Neuronal stem cell (in vitro differentiated cells): ENCODE data around the gene ACE2.

Source experiments
- DNase-seq: peaks from one replicate; pipeline ENCODE4 v3.0.0-alpha.2; 2013; ENCODE audit warnings: low spot score
- H2AFZ ChIP-seq: one replicate; pipeline ENCODE4 v1.6.1; 2013; ENCODE audit warnings: mild to moderate bottlenecking, low read length, inconsistent platforms
- H2AK5ac ChIP-seq: 2 replicates; pipeline ENCODE4 v1.6.1; 2013; ENCODE audit warnings: low read depth, mild to moderate bottlenecking, inconsistent platforms, low read length, moderate library complexity, mixed read lengths
- H2BK120ac ChIP-seq: 2 replicates; pipeline ENCODE4 v1.6.1; 2013; ENCODE audit warnings: low read depth, mild to moderate bottlenecking, inconsistent platforms, low read length, moderate library complexity, mixed read lengths
- H2BK12ac ChIP-seq: one replicate; pipeline ENCODE4 v1.6.1; 2013; ENCODE audit warnings: low read length, inconsistent platforms
- H2BK15ac ChIP-seq: 2 replicates; pipeline ENCODE4 v1.6.1; 2013; ENCODE audit warnings: mild to moderate bottlenecking, low read length, inconsistent platforms, mixed read lengths
- H2BK5ac ChIP-seq: one replicate; pipeline ENCODE4 v1.6.1; 2013; ENCODE audit warnings: inconsistent platforms, mild to moderate bottlenecking, low read length, moderate library complexity
- H3K14ac ChIP-seq: one replicate; pipeline ENCODE4 v1.6.1; 2013; ENCODE audit warnings: low read length, inconsistent platforms
- H3K18ac ChIP-seq: 2 replicates; pipeline ENCODE4 v1.6.1; 2013; ENCODE audit warnings: low read length, inconsistent platforms
- H3K23ac ChIP-seq: 2 replicates; pipeline ENCODE4 v1.6.1; 2013; ENCODE audit warnings: low read depth, mild to moderate bottlenecking, mixed read lengths, low read length, inconsistent platforms; ENCODE audit not compliant: poor library complexity
- H3K27ac ChIP-seq: replicated peaks from 3 replicates; pipeline ENCODE4 v1.5.1; 2013; ENCODE audit warnings: low read length, inconsistent platforms
- H3K27me3 ChIP-seq, 3 experiments: 2 replicates each; pipeline ENCODE4 v1.6.1; 2013; ENCODE audit warnings: low read length in 3 of 3, mild to moderate bottlenecking in 2 of 3, inconsistent platforms in 1 of 3, low read depth in 1 of 3, mixed read lengths in 1 of 3, moderate library complexity in 1 of 3; ENCODE audit not compliant: control insufficient read depth in 3 of 3, insufficient read depth in 3 of 3
- H3K36me3 ChIP-seq, 2 donors: replicated peaks in 1 of 2; 2 replicates each; pipeline ENCODE4 v1.6.1; 2013; ENCODE audit warnings: low read length in 2 of 2; ENCODE audit not compliant: control insufficient read depth in 2 of 2, insufficient read depth in 2 of 2
- H3K4ac ChIP-seq: 2 replicates; pipeline ENCODE4 v1.6.1; 2013; ENCODE audit warnings: inconsistent platforms, mild to moderate bottlenecking, low read length, moderate library complexity
- H3K4me1 ChIP-seq, 2 donors: 1 replicate in 1 of 2; 2 replicates in 1 of 2; pipeline ENCODE4 v1.6.1; 2013; ENCODE audit warnings: low read length in 2 of 2, low read depth in 1 of 2; ENCODE audit not compliant: control insufficient read depth in 2 of 2, insufficient read depth in 1 of 2
- H3K4me2 ChIP-seq: one replicate; pipeline ENCODE4 v1.6.1; 2013; ENCODE audit warnings: mild to moderate bottlenecking, low read length, inconsistent platforms; ENCODE audit not compliant: insufficient read depth, poor library complexity, severe bottlenecking
- H3K4me3 ChIP-seq, 2 donors: 2 replicates each; pipeline ENCODE4 v1.5.1; 2013; ENCODE audit warnings: low read length in 2 of 2, mild to moderate bottlenecking in 2 of 2, inconsistent platforms in 1 of 2, moderate library complexity in 1 of 2
- H3K79me1 ChIP-seq: one replicate; pipeline ENCODE4 v1.6.1; 2013; ENCODE audit warnings: low read depth, mild to moderate bottlenecking, inconsistent platforms, low read length, moderate library complexity
- H3K9ac ChIP-seq: one replicate; pipeline ENCODE4 v1.6.1; 2013; ENCODE audit warnings: mild to moderate bottlenecking, low read depth, low read length, inconsistent platforms; ENCODE audit not compliant: poor library complexity
- H3K9me3 ChIP-seq, 2 donors: replicated peaks in 1 of 2; 2 replicates each; pipeline versions ENCODE3 to v1.6.1; 2013; ENCODE audit warnings: low read length in 2 of 2, mild to moderate bottlenecking in 2 of 2, inconsistent platforms in 1 of 2, low read depth in 1 of 2, mixed read lengths in 1 of 2, moderate library complexity in 1 of 2; ENCODE audit not compliant: control insufficient read depth in 2 of 2, insufficient read depth in 1 of 2
- H4K8ac ChIP-seq: one replicate; pipeline ENCODE4 v1.6.1; 2013; ENCODE audit warnings: low read depth, mild to moderate bottlenecking, inconsistent platforms, low read length, moderate library complexity
- H4K91ac ChIP-seq: one replicate; pipeline ENCODE4 v1.6.1; 2013; ENCODE audit warnings: low read length, low read depth, mild to moderate bottlenecking, inconsistent platforms; ENCODE audit not compliant: poor library complexity
- WGBS, 2 donors: extraction: QIAGEN DNeasy Blood & Tissue Kit; methylation state at CpG; one replicate each; pipeline ENCODE4 v1.1.7; 2013; ENCODE audit warnings: missing lambda C conversion rate in 2 of 2, mixed read lengths in 1 of 2; ENCODE audit not compliant: insufficient read length in 2 of 2, insufficient replicate concordance in 1 of 2; ENCODE audit errors: extremely low coverage in 2 of 2; 5-methylcytosine and 5-hydroxymethylcytosine counted together

Gene ACE2

DNA sequence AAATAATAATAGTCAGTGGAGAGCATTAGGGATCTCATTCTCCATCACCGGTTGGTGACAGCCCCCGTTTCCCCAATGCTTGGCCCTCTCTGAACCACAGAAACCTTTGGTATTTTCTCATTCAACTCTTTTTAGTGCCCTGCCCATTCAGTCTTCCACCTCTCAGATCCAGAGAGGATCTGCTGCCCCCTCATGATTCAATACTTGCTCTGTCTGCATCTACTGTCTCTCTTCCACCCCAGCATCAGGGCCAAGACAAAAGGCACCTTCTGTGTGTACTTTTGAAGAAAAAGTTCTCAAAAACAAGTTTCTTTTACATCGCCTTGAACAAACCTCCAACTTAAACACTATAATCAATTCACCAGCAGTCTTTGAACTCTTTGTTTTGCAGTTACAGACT lies 44.5 kb upstream of the ACE2 start:
- Histone ChIP-seq H3K14ac (no peak overlapping the region), H3K9me3 (no peaks in the 10 kb centered on the region), H2AFZ (peak overlapping the region; percentile 74), H3K36me3 (no peaks in the 10 kb centered on the region), H3K4ac (no peak overlapping the region), H3K9ac (no peak overlapping the region), H3K27ac (no peak overlapping the region), H2BK5ac (no peak overlapping the region), H3K79me1 (no peaks in the 10 kb centered on the region), H2BK15ac (no peak overlapping the region), H3K4me2 (no peak overlapping the region), H2BK12ac (no peak overlapping the region), H3K23ac (no peak overlapping the region), H4K8ac (no peak overlapping the region), H2BK120ac (no peak overlapping the region), H3K4me1 (no peaks in the 10 kb centered on the region), H2AK5ac (no peak overlapping the region), H4K91ac (no peak overlapping the region), H3K27me3 (no peaks in the 10 kb centered on the region), H3K4me3 (no peak overlapping the region), H3K18ac (no peak overlapping the region)
- no CpG with 5 or more reads among the region's 3 CpGs for WGBS, 2 donors
- DNase-seq, result no peak

- Histone ChIP-seq H4K8ac (no peak overlapping the region), H3K23ac (no peak overlapping the region), H3K9me3 (no peaks in the 10 kb centered on the region), H3K18ac (no peak overlapping the region), H2AFZ (no peak overlapping the region), H4K91ac (no peak overlapping the region), H2AK5ac (no peak overlapping the region), H2BK15ac (no peak overlapping the region), H3K79me1 (no peaks in the 10 kb centered on the region), H3K36me3 (no peaks in the 10 kb centered on the region), H3K4me3 (no peak overlapping the region), H3K9ac (no peak overlapping the region), H3K4me2 (no peak overlapping the region), H2BK120ac (no peak overlapping the region), H3K27me3 (no peaks in the 10 kb centered on the region), H3K4me1 (no peaks in the 10 kb centered on the region), H3K27ac (no peak overlapping the region), H2BK5ac (no peak overlapping the region), H2BK12ac (no peak overlapping the region), H3K4ac (no peak overlapping the region), H3K14ac (no peak overlapping the region)
- no peak for DNase-seq
- WGBS, 2 donors, result no CpG with 5 or more reads among the region's 1 CpG
Observed at GRCh38 chrX:15644560-15644872, 43.8 kb upstream of the ACE2 start.

DNA sequence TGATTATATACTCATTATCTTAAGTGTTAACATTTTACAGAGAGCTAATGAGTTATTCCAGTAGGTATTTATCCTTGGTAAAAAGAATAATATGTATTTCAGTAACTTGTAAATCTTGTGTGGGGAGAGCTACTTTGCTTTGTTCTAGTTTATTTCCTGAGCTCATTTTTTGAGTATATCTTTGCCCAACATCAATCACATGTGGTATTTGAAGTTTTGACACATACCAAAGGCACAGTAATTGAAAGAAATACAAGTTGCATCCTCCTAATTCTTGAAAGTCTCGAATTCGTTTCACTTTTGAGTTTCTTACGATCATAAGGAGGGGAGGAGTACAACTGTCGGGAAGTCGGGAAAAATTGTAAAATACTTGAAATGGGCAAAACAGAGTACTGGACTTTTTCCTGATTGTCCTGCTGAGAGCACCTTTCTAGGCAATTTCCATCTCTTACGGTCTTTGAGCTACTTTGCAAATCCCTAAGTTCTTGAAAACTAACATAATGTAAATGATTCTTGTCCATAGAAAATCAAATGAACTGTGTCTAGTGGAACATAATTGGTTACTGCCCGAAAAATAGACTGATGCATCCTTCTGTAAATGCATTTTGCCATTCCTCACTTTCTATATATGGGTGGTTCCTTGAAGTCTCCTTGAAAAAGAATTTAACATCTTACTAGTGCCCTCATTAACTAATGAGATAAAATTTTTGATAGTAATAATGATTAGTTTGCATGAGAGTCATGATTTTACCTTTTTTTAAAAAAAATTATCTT lies 43.2 kb upstream of the ACE2 start:
- H3K23ac ChIP-seq, result no peak overlapping the region
- H3K4me1 ChIP-seq, result no peaks in the 10 kb centered on the region
- H3K4me2 ChIP-seq, result no peak overlapping the region
- no peak overlapping the region for H4K91ac ChIP-seq
- no CpG with 5 or more reads among the region's 7 CpGs for WGBS, 2 donors
- H3K9ac ChIP-seq, result no peak overlapping the region
- H3K4me3 ChIP-seq, result no peak overlapping the region
- no peak overlapping the region for H2BK12ac ChIP-seq
- no peak overlapping the region for H2BK15ac ChIP-seq
- H3K9me3 ChIP-seq, result no peaks in the 10 kb centered on the region
- H3K4ac ChIP-seq, result no peak overlapping the region
- DNase-seq, result no peak
- no peak overlapping the region for H2BK120ac ChIP-seq
- H3K18ac ChIP-seq, result no peak overlapping the region
- H2AK5ac ChIP-seq, result no peak overlapping the region
- H3K79me1 ChIP-seq, result no peaks in the 10 kb centered on the region
- H4K8ac ChIP-seq, result no peak overlapping the region
- no peaks in the 10 kb centered on the region for H3K36me3 ChIP-seq
- no peak overlapping the region for H3K27ac ChIP-seq
- no peak overlapping the region for H3K14ac ChIP-seq
- no peak overlapping the region for H2AFZ ChIP-seq
- H3K27me3 ChIP-seq, result no peaks in the 10 kb centered on the region
- no peak overlapping the region for H2BK5ac ChIP-seq

DNA sequence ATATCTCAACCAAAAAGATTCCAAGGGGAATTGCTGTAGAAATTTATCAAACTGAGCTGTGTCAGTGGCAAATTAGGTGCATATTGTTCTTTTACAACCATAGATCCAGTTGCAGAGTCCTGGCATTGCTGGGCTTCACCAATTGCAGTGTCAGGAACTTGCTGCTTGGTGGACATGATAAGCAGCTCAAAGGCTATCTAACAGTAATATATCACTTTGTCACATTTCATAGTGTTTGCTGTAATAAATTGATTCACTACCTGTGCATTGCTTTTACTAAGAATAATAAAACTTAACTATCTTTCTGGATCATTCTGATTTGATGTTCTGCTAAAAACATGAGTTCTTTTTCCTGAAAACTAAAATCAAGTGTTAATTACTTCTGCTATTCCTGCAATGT lies 30.9 kb upstream of the ACE2 start:
- Histone ChIP-seq H2BK5ac (no peak overlapping the region), H3K9ac (no peak overlapping the region), H3K4me3 (no peak overlapping the region), H3K79me1 (no peaks in the 10 kb centered on the region), H3K36me3 (no peaks in the 10 kb centered on the region), H4K8ac (no peak overlapping the region), H3K14ac (no peak overlapping the region), H3K18ac (no peak overlapping the region), H3K27me3 (no peaks in the 10 kb centered on the region), H3K4me2 (no peak overlapping the region), H3K23ac (no peak overlapping the region), H3K9me3 (no peaks in the 10 kb centered on the region), H3K27ac (no peak overlapping the region), H3K4ac (no peak overlapping the region), H2BK120ac (no peak overlapping the region), H4K91ac (no peak overlapping the region), H2AFZ (no peak overlapping the region), H2AK5ac (no peak overlapping the region), H2BK12ac (no peak overlapping the region), H2BK15ac (no peak overlapping the region), H3K4me1 (no peaks in the 10 kb centered on the region)
- no peak for DNase-seq
